ENCODE measurements around the gene CERS6. TPM values are rescaled to one million over a fixed set of nuclear protein-coding genes. Genes with fewer than 3 reads are reported as not detected.
A peak's percentile ranks its signal among the peaks of the same experiment; 100 is the strongest.

CERS6 gene
- total RNA-seq, 2 donors from 2014 or later: 11.0 to 15.0 TPM

GRCh38 chr2:168730344-168730743 is 274.3 kb downstream of the CERS6 start:
- DNase-seq (ENCODE audit: low spot score in 2 of 2) (no peak), ATAC-seq (no peak)
- Mint-ChIP-seq H3K9me3 (no peaks in the 10 kb centered on the region), H3K27ac (no peak overlapping the region), H3K36me3 (no peaks in the 10 kb centered on the region)

GRCh38 chr2:168731002-168731401 is 274.9 kb downstream of the CERS6 start:
- Mint-ChIP-seq H3K27ac (no peak overlapping the region), H3K36me3 (no peaks in the 10 kb centered on the region), H3K9me3 (no peaks in the 10 kb centered on the region)
- ATAC-seq (no peak), DNase-seq (ENCODE audit: low spot score in 2 of 2) (no peak)

GRCh38 chr2:168731616-168732015 is 275.5 kb downstream of the CERS6 start:
- no peak for DNase-seq (ENCODE audit: low spot score in 2 of 2)
- Mint-ChIP-seq H3K9me3 (no peaks in the 10 kb centered on the region), H3K27ac (no peak overlapping the region), H3K36me3 (no peaks in the 10 kb centered on the region)
- no peak for ATAC-seq

GRCh38 chr2:168732100-168732499 is 276.0 kb downstream of the CERS6 start:
- Mint-ChIP-seq H3K9me3 (no peaks in the 10 kb centered on the region), H3K36me3 (no peaks in the 10 kb centered on the region), H3K27ac (no peak overlapping the region)
- no peak for ATAC-seq
- no peak for DNase-seq (ENCODE audit: low spot score in 2 of 2)

- no peak for DNase-seq (ENCODE audit: low spot score in 2 of 2)
- H3K36me3 Mint-ChIP-seq: no peaks in the 10 kb centered on the region
- ATAC-seq: no peak
- H3K27ac Mint-ChIP-seq: no peak overlapping the region
- H3K9me3 Mint-ChIP-seq: no peaks in the 10 kb centered on the region
Observed at GRCh38 chr2:168732506-168732905, 276.4 kb downstream of the CERS6 start.

GRCh38 chr2:168734199-168734760 is 278.2 kb downstream of the CERS6 start:
- H3K27ac Mint-ChIP-seq: no peak overlapping the region
- no peak for DNase-seq (ENCODE audit: low spot score in 2 of 2)
- ATAC-seq: no peak
- H3K36me3 Mint-ChIP-seq: no peaks in the 10 kb centered on the region
- H3K9me3 Mint-ChIP-seq: no peaks in the 10 kb centered on the region

GRCh38 chr2:168736649-168737445 is 280.8 kb downstream of the CERS6 start:
- Mint-ChIP-seq H3K27ac (peak overlapping the region in 1 of 2 donors; percentile 15), H3K9me3 (no peaks in the 10 kb centered on the region), H3K36me3 (no peaks in the 10 kb centered on the region)
- ATAC-seq (no peak), DNase-seq (ENCODE audit: low spot score in 2 of 2) (no peak)

GRCh38 chr2:168738062-168738461 is 282.0 kb downstream of the CERS6 start:
- no peak for DNase-seq (ENCODE audit: low spot score in 2 of 2)
- Mint-ChIP-seq H3K27ac (no peak overlapping the region), H3K36me3 (no peaks in the 10 kb centered on the region), H3K9me3 (no peaks in the 10 kb centered on the region)
- ATAC-seq: no peak

GRCh38 chr2:168740360-168740759 is 284.3 kb downstream of the CERS6 start:
- peaks cover 0 to 7% of the 10 kb centered on the region in 2 donors for H3K36me3 Mint-ChIP-seq
- no peak overlapping the region for H3K27ac Mint-ChIP-seq
- no peak for DNase-seq (ENCODE audit: low spot score in 2 of 2)
- H3K9me3 Mint-ChIP-seq: no peaks in the 10 kb centered on the region
- ATAC-seq: no peak

GRCh38 chr2:168740788-168741187 is 284.7 kb downstream of the CERS6 start:
- no peak for ATAC-seq
- Mint-ChIP-seq H3K9me3 (no peaks in the 10 kb centered on the region), H3K27ac (no peak overlapping the region), H3K36me3 (peaks cover 3 to 7% of the 10 kb centered on the region in 2 donors)
- no peak for DNase-seq (ENCODE audit: low spot score in 2 of 2)

- DNase-seq (ENCODE audit: low spot score in 2 of 2): no peak
- peaks cover 5 to 7% of the 10 kb centered on the region in 2 donors for H3K36me3 Mint-ChIP-seq
- no peak overlapping the region for H3K27ac Mint-ChIP-seq
- ATAC-seq: no peak
- H3K9me3 Mint-ChIP-seq: no peaks in the 10 kb centered on the region
Observed at GRCh38 chr2:168742258-168742932, 286.3 kb downstream of the CERS6 start.

- DNase-seq (ENCODE audit: low spot score in 2 of 2) (no peak), ATAC-seq (peak in 1 of 2 donors; percentile 52)
- Mint-ChIP-seq H3K9me3 (no peaks in the 10 kb centered on the region), H3K36me3 (peaks cover 5 to 7% of the 10 kb centered on the region in 2 donors), H3K27ac (no peak overlapping the region)
Observed at GRCh38 chr2:168744844-168745243, 288.8 kb downstream of the CERS6 start.

- peaks cover 5 to 7% of the 10 kb centered on the region in 2 donors for H3K36me3 Mint-ChIP-seq
- ATAC-seq: no peak
- no peaks in the 10 kb centered on the region for H3K9me3 Mint-ChIP-seq
- no peak for DNase-seq (ENCODE audit: low spot score in 2 of 2)
- no peak overlapping the region for H3K27ac Mint-ChIP-seq
Observed at GRCh38 chr2:168748461-168748860, 292.4 kb downstream of the CERS6 start.

- H3K36me3 Mint-ChIP-seq: peaks cover 5 to 6% of the 10 kb centered on the region in 2 donors
- H3K27ac Mint-ChIP-seq: no peak overlapping the region
- ATAC-seq: no peak
- DNase-seq (ENCODE audit: low spot score in 2 of 2): no peak
- no peaks in the 10 kb centered on the region for H3K9me3 Mint-ChIP-seq
Observed at GRCh38 chr2:168749297-168749696, 293.2 kb downstream of the CERS6 start.

- peak; percentile 95 to 96 for ATAC-seq
- H3K36me3 Mint-ChIP-seq: no peaks in the 10 kb centered on the region
- peak in 1 of 2 donors; percentile 7 for DNase-seq (ENCODE audit: low spot score in 2 of 2)
- peak overlapping the region in 1 of 2 donors; percentile 13 for H3K27ac Mint-ChIP-seq
- no peaks in the 10 kb centered on the region for H3K9me3 Mint-ChIP-seq
Observed at GRCh38 chr2:168751104-168751740, 295.1 kb downstream of the CERS6 start.

- Mint-ChIP-seq H3K36me3 (no peaks in the 10 kb centered on the region), H3K27ac (no peak overlapping the region), H3K9me3 (no peaks in the 10 kb centered on the region)
- ATAC-seq (no peak), DNase-seq (ENCODE audit: low spot score in 2 of 2) (no peak)
Observed at GRCh38 chr2:168752361-168752760, 296.3 kb downstream of the CERS6 start.

GRCh38 chr2:168753765-168754329 is 297.8 kb downstream of the CERS6 start:
- Mint-ChIP-seq H3K9me3 (no peaks in the 10 kb centered on the region), H3K36me3 (no peaks in the 10 kb centered on the region), H3K27ac (no peak overlapping the region)
- DNase-seq (ENCODE audit: low spot score in 2 of 2) (no peak), ATAC-seq (no peak)

Data from activated naive CD4-positive, alpha-beta T cell treated with anti-CD3 and anti-CD28 coated beads, Interleukin-2, amount 50 U/mL, for 72 hours (primary cell).